NCI-H526 (cell line): Measurements from ENCODE around the gene PHAX.
"Not testable (repeated sequence)": the region's sequence is repeated elsewhere in the genome, so short reads cannot be mapped to it uniquely, and the experiment has no call there.

Experiments used
- DNase-seq, 2 experiments: peaks; one replicate each; lab custom pipeline; 2025; lab: John Stamatoyannopoulos, UW

PHAX gene, protein sequence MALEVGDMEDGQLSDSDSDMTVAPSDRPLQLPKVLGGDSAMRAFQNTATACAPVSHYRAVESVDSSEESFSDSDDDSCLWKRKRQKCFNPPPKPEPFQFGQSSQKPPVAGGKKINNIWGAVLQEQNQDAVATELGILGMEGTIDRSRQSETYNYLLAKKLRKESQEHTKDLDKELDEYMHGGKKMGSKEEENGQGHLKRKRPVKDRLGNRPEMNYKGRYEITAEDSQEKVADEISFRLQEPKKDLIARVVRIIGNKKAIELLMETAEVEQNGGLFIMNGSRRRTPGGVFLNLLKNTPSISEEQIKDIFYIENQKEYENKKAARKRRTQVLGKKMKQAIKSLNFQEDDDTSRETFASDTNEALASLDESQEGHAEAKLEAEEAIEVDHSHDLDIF

DNA sequence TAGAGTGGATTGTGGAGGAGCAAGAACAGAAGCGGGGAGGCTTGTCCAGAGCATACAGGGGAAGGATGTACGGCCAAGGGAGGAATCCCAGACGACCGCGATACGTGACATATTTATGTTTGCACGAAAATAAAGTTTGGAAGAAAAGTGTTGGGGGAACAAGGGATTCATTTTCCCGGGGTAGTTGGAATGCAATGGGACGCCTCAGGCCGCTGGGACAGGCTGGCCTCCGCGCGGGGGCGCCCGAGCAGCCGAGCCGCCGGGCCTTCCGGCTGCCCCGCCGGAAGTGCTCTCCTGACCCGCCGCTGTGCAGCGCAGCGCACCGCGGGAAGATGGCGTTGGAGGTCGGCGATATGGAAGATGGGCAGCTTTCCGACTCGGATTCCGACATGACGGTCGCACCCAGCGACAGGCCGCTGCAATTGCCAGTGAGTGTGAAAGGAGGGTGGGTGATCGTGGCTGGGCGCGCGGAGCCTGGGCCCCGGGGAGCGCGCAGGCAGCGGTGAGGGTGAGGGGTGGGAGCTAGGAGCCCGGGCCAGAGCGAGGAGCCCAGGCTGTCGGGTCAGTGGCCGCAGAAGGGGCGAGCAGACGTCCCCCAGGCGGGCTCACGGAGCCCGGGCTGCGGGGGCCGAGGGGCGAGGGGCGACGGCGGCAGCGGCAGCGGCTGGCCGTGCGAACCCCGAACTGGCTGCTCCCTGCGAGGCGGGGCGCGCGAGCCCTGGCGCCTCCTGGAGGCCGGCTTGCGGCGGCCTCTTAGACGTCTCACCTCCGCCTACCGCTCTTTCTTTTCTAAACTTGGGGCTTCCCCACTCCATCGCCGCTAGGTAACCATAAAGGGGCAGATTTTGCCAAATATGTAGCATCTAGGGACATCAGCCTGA is at the start of gene PHAX:
Gene PHAX, plus strand, starts transcription at position 317 of the 881 bp plus-strand sequence. Its CDS starts 16 bp downstream, at position 333.
- peak; percentile 21 to 79 for DNase-seq

DNA sequence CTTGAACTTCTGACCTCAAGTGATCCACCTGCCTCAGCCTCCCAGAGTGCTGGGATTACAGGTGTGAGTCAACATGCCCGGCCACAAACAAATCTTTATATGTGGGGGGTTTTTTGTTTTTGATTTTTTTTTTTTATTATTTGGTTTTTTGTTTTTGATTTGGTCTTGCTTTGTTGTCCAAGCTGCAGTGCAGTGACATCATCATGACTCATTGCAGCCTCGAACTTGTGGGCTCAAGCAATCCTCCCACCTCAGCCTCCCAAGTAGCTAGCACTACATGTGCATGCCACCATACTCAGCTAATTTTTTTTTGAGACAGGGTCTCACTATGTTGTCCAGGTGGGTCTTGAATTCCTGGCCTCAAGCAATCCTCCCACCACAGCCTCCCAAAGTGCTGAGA is 48.1 kb upstream of the PHAX start:
- no peak for DNase-seq

DNA sequence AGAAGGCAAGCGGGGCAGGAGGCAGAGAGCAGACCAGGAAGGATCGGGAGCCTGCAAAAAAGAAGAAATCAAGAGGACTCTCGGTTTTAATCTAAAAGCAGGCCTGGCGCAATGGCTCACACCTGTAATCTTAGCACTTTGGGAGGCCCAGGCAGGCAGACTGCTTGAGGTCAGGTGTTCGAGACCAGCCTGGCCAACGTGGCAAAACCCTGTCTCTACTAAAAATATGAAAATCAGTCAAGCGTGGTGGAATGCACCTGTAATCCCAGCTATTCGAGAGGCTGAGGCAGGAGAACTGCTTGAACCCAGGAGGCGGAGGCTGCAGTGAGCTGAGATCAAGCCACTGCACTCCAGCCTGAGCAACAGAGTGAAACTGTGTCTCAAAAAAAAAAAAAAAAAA is 45.6 kb upstream of the PHAX start:
- DNase-seq = not testable (repeated sequence)

DNA sequence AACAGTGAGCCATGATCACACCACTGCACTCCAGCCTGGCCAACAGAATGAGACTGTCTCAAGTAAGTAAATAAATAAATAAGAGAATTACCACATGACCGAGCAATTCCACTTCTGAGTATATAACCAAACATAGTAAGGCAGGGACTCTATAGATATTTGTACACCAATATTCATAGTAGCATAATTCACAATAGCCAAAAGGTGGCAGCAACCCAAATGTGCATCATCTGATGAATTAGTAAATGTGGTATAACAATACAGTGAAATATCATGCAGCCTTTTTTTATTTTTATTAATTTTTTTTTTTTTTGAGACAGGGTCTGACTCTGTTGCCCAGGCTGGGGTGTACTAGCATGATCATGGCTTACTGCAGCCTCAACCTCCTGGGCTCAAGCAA is 38.8 kb upstream of the PHAX start:
- no peak for DNase-seq

DNA sequence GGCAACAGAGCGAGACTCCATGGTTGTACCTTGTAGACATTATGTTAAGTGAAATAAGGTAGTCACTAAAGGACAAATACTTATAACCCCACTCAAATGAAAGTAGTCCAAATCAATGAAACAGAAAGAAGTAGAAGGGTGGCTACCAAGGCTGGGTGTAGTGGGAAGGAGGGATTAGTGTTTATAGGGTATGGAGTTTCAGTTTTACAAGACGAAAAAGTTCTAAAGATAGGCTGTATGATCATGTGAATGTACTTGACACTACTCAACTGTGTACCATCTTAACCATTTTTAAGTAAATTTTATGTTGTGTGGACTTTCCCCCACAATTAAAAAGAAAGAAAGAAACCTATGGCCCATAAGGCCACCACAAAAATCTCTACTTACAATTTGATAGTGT is 37.9 kb upstream of the PHAX start:
- no peak for DNase-seq

DNA sequence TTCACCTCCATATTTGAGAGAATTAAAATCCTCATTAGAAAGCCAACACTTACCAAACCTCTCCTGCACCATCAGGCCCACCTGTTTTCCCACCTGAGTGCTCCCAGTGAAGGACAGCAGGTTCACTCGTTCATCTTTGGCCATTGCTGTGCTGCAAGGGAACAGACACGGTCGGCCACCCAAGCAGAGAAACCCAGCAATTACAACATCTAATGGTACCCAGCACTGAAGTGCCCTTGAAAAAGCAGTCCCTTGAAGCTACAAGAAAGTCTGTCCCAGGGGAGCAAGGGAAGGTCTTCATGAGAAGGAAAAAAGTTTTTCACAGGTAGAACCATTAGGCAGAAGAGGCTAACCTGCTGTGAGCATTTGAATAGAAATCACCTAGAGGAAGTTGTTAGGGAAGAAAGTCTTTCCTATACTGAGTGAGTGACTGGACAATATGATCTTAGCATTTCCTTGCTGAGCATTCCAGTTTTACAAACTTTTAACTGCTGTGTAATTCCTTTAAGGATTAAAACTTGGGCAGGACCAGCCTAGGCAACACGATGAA is 32.5 kb upstream of the PHAX start:
- DNase-seq = no peak

DNA sequence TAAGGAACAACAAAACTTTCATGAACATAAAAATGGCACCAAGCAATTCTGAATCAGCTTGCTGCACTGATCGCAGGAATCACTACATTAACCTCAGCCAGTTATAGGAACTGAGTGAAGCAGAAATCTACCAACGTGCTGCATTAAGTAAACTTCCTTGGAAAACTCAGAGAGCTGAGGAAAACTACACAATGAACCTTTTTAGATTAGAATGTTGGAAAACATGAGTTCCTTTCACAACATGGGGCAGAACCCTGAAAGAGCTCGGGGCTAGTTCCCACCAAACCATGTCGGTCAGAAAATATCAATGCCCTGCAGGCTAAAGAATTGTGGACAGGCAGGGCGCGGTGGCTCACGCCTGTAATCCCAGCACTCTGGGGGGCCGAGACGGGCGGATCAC is 25.1 kb upstream of the PHAX start:
- no peak for DNase-seq

DNA sequence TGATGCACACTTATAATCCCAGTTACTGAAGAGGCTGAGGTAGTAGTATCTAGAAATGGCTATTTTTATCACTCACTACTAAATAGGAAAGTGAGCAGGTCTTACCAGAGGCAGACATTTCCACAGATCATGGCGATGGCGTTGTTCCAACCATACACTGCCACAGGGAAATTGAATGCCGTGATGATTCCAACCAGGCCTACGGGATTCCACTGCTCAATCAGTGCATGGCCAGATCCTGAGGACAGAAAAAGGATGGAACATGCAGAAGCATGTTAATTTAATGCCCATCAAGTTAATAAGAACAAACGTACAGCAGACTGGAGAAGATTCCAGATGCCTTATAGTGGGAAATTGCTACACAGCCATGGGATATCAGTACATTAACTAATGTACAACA is 23.8 kb upstream of the PHAX start:
- no peak for DNase-seq

DNA sequence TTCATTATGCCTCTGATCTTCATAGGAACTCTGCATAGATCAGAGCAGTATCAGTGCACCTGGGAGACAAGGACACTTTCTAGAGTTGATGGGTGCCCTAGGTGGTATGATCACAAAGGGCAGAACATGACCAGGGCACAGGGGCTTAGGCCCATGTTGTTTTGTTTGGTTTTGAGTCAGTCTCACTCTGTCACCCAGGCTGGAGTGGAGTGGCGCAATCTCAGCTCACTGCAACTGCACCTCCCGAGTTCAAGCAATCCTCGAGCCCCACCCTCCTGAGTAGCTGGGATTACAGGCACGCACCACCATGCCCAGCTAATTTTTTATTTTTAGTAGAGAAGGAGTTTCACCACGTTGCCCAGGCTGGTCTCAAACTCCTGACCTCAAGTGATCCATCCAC is 23.3 kb upstream of the PHAX start:
- no peak for DNase-seq

DNA sequence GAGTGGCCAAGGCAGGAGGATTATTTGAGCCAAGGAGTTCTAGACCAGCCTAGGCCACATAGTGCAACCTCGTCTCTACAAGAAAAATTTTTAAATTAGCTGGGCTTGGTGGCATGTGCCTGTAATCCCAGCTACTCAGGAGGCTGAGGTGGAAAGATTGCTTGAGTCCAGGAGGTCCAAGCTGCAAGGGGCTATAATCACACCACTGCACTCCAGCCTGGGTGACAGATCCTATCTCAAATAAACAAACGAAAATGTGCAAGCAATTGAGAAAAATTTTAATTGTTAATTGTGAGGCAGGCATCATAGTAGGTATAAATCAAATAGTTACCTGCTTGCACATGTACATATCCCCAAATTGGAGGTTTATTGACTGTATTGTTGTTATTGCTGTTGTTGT is 21.0 kb upstream of the PHAX start:
- no peak for DNase-seq

DNA sequence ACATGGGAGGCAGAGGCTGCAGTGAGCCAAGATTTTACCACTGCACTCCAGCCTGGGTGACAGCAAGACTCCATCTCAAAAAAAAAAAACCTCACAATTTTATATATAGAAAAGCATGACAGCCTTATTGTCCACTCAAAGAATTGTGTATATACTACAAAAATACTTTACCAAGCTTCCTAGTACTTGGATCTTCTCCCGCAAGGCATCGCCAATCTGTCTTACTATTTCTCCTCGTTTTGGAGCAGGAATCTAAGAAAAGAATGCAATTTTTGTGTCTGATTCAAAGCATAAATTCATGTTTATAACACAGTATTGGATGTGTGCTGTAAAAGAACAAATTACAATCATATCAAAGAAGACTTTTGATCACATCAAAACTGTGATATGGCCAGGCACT is 17.0 kb upstream of the PHAX start:
- no peak for DNase-seq

DNA sequence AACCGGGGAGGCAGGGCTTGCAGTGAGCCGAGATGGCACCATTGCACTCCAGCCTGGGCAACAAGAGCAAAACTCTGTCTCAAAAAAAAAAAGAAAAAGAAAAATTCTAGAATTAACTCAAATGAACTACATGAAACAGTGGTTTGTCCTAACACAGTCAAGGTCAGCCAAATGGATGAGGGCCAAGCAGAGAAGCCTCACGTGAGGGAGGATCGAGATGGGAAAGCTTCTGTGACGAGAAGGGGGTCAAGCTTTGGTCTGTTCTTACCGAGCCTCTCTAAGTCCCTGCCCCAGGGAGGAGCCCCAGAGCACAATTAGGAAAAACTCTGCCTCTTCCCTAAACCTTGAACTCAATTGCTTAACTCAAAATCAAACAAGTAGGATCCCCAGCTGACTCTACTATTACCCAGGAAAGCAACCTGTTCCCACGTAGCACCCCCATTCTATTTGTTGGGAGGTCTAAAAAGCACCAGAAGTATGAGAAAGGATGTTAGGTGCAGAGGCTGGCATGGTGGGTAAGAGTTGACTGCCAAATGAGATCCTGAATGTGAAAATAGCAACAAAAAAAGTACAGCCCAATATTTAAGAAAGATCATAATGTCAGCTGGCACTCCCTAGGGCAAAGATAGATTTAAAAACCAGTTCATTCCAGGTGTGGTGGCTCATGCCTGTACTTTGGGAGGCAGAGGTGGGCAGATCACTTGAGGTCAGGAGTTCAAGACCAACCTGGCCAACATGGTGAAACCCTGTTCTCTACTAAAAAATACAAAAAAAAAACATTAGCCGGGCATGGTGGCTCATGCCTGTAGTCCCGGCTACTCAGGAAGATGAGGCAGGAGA is 13.0 kb upstream of the PHAX start:
- no peak for DNase-seq

DNA sequence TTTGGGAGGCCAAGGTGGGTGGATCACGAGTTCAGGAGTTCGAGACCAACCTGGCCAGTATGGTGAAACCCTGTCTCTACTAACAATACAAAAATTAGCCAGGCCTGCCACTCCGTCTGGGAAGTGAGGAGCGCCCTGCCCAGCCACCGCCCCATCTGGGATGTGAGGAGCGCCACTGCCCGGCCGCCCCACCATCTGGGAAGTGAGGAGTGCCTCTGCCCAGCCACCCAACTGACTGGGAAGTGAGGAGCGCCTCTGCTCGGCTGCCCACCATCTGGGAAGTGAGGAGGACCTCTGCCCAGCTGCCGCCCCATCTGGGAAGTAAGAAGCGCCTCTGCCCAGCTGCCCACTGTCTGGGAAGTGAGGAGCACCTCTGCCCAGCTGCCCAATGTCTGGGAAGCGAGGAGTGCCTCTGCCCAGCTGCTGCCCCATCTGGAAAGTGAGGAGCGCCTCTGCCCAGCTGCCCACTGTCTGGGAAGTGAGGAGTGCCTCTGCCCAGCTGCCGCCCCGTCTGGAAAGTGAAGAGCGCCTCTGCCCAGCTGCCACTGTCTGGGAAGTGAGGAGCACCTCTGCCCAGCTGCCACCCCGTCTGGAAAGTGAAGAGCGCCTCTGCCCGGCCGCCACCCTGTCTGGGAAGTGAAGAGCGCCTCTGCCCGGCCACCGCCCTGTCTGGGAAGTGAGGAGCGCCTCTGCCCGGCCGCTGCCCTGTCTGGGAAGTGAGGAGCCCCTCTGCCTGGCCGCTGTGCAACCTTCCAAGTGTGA is 11.0 kb upstream of the PHAX start:
- DNase-seq = no peak

DNA sequence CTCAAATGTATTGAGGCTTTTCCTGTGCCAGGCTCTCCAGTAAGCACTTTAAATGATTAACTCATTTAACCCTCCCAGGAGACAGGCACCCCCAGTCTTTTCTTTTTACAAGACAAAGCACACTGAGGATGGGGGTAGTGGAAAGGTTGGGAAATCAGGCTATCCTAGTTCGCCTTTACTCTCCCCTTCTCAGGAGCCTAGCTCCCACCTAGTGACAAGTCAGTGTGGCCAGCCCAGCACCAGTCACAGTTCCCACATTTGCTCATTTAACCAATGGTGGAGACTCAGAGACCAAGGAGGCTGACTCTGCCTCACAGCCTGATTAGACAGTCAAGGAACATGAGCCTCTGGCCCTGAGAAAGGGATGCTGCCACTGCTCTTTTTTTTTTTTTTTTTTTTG is 9.2 kb upstream of the PHAX start:
- no peak for DNase-seq

DNA sequence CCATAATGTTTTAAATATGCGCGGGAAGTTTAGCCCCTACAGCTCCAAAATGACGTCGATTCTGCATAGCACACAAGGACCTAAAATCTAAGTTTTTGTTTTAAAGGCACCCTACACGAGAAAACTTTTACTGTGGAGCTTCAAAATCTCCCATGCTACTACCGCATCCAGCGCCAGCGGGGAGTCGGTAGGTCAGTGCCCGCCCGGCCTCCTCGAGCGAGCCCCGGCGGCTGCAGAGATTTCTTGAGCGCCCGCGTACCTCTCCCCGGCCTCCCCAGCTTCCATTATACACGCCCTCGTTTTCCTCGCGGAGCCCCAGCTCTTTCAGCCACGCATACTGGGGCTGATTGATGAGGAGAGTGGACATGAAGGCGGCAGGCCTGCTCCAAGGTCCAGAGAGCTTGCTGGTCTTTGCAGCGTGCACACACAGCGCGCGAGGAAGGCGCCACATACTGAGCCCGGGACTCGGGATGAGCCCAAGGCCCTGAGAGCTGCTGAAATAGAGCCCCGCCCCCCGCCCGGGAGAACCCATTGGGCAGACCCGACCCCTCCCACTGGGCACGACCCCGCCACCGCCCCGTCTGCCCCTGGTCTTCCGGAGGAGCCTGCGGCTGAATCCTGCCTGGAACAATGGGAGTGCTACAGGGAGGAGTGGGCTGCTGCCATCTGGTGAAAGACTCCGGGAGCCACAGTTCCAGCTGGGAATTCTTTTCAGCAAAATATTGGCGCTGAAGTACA is 5.8 kb upstream of the PHAX start, which contains the start of gene ALDH7A1:
Gene ALDH7A1, minus strand, starts transcription at position 472 of the 738 bp plus-strand sequence. Its CDS starts 21 bp downstream, at position 451.
- peak; percentile 89 to 97 for DNase-seq

DNA sequence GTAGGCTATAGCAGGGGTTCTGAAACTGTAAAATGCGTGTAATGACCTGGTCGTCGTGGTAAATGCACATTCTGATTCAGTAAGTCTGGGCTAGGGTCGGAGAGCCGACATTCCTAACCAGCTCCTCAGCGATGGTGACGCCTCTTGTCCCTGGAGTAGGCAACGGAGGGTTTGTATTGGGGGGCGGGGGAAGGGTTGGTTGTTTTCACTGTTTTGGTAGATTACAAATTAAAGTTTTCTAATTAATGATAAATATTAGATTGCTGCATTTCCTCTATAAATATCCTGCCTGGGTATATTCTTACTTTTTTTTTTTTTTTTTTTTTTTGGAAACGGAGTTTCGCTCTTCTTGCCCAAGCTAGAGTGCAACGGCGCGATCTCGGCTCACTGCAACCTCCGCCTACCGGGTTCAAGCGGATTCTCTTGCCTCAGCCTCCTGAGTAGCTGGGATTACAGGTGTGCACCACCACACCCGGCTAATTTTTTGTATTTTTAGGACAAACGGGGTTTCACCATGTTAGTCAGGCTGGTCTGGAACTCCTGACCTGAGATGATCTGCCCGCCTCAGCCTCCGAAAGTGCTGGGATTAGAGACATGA is 5.2 kb upstream of the PHAX start:
- no peak for DNase-seq

DNA sequence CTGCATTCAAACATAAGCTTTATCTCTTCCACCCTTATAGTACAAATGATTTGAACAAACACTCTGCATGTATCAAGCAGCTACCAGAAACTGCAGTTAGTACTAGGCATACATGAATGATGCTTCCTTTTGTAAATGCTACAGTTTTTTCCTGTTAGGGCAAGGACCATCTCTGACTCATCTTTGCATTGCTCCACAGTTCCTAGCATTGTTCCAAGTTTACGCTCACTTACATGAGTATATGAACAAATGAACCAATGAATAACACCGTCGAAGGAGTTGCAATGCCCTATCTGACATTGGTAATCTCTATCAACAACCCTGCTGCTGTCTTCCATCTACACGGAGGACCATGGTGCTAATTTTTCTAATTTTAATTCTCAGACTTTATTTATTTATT is 3.6 kb upstream of the PHAX start:
- DNase-seq = no peak

DNA sequence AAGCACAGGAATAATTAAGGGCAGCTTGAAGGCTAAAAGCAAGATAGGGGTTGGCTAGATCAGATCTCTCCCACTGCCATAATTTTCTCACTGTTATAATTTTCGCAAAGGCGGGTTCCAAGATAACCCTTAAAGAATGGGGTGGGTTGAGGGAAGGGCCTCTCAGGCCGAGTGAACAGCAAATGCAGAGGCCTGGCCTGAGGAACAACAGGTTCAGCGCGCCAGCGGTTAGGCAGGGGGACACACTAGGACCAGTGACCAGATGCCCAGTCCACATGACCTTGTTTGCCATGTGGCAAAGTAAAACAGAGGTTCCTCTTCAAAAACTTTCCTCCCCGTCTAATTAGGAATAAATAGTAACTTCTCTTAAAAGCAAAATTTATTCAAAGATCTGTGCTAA is 1.2 kb upstream of the PHAX start:
- no peak for DNase-seq

DNA sequence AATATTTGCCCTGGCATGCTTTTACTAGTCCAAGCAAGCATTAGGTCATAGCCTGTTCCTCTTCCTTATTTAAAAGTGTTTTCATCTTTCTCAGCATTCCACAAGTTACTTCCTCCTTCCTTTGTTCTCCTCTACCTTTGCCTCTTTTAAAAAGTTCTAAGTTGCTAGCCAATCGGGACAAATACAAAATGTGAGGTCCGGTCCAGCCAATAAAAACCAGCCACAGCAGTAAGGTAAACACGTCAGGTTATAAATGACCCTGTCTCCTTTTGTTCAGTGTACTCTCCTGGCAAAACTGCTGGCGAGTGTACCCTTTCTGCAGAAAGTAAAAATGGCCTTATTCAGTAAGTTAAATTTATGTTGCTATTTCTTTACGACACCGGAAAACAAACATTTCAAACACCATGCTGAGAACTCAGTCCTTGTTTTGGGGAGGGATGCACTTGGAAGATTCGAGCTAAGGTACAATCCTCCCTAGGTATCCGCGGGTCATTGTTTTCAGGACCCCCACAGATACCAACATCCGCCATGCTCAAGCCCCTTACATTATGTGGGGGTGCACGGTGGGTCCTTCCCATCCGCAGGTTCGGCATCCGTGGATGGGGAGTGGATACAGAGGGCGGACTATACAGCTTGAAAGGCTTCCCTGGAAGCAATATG is 646 bp upstream of the PHAX start:
- not testable (repeated sequence) for DNase-seq
